LHCN-M2 (cell line): ENCODE measurements around the gene HMGXB4. TPM values are rescaled to one million over a fixed set of nuclear protein-coding genes. Genes with fewer than 3 reads are reported as not detected.

Experiments
- DNase-seq: peaks from one replicate; pipeline ENCODE4 v3.0.0-alpha.2; 2012; ENCODE audit warnings: low read depth
- total RNA-seq: library from RNA; depleted of rRNA; stranded (reverse); fragments of >200 nt; gene quantifications from 2 replicates; pipeline ENCODE4 v1.2.3, GENCODE V29; 2014

HMGXB4 gene
- total RNA-seq, 1 experiment from 2014 or later, result 17.8 TPM

DNA sequence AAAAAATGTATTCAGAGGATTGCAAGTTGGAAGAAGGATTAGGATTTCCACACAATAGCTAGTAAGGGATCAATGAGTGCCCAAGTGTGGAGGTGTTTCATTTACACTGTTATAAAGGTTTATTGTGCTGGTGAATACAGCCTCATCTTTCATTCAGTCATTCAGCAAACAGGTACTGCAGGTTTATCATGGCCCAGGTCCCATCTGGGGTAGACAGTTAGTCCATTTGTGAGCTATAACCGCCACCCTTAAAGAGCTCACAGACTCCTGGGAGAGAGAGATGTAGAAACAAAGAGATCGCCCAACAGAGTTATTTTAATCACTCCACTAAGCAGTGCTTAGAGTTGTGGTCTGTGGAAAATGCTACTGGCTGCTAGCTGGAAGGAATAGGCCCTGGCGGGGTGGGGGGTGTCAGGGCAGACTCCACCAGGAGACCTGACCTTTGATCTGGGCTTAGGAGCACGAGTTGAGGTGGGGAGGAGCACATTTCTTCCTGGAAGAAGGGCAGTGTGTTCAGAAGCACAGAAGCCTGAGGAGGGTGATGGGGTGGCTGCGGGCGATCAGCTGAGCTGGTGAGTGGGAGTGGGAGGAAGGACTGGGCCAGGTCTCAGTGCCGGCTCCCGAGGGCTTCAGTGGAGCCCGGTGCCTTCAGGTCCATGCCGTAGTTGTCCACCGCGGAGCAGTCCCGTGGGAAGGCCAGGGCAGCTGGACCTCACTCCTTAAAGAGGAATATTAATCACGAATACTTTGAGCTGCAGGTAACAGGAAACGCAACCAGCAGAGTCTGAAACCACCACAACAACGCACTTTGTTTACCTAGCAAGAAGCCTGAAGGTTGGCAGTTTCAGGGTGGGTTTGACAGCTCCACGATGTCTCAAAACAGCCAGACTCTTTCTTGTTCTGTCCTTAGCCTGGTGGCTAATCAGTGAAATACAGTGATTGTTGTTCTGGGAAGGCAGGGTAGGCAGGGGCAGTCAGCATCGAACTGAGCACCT, 53.6 kb downstream of the HMGXB4 start:
- no peak for DNase-seq

DNA sequence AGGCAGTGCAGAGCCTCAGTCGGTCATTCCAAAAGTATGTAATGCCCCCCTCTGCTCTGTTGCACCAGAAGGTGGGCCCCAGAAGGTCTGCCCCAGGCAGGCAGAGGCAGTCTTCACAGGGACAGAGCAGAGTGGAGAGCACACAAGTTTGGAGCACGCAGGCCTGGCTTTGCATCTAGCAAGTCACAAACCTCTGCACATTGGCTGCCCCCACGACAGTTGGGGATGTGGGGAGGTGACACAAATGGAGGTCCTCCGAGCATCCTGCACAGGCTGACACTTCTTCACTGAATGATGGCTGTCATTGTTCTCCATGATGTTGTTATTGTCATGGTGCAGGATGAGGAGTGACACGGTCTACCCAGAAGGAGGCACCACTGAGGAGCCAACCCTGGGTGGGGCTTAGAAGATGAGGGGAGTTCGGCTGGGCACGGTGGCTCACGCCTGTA, 54.3 kb downstream of the HMGXB4 start:
- no peak for DNase-seq

DNA sequence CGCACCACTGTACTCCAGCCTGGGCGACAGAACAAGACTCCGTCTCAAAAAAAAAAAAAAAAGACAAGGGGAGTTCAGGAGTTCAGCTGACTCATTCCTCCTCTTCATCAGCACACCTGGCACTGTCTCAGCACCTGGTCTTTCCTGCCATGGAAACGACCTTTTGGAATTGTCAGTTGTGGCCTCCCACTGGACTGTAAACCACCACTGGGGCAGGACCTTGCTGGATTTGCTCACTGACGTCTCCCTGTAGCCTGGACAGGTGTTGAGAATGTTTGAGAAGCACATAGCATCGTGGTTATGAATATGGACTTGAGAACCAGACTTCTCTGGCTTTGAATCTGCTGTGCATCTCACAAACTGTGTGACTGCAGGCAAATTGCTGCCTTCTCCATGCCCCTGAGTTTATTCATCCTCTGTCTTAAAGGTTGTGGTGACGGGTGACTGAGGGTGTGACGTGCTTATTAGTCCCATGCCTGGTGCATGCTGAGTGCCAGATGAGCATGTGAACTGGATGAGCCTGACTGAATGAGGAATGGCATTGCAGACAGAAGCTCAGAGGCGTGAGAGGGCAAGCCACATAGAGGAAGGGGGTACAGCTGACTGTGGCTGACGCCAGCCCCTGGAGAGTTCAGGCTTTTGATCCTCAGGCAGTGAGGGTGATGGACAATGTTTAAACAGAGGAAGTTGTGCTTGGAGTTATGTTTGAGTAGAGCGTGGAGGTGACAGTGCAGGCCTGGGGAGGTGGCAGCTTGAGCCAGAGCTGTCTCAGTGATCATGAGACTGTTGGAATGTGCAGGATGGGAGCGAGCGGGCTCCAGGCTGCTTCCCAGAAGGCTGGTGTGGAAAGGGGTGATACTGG, 55.1 kb downstream of the HMGXB4 start:
- DNase-seq, result peak; percentile 69

DNA sequence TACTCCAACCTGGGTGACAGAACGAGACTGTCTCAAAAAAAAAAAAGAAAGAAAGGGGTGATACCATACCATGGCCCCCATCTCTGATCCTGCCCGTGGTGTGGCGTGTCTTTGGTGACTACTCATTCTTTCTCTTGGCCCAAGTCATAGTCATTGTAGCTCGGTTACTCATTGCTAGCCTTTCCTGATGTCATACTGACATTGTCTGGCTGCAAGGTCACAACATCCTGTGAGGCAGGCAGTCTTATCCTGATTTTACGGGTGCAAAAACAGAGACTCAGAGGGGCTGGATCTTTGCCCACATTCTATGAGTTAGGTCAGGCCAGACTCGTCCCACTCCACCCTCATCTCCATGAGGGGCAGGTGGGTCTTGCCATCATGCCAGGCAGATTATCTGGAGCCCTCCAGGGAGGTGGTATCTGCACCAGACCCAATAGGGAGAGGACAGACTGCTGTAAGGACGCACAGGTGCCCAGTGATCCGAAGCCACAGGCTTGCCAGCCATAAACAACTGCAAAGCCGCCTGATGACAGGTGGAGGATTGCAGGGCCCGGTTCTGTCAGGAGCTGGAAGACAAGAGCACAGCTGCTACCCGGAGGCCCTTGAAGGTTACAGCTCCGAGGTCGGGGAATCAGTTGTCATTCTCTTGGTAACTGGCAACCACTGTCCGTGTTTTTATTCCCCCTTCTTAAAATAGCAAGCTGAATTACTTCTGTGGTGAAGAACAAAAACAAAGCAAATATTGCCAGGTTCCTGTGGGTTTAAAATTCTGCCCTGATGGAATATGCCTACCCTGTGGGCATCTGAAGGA, 56.2 kb downstream of the HMGXB4 start:
- DNase-seq, result peak; percentile 98

DNA sequence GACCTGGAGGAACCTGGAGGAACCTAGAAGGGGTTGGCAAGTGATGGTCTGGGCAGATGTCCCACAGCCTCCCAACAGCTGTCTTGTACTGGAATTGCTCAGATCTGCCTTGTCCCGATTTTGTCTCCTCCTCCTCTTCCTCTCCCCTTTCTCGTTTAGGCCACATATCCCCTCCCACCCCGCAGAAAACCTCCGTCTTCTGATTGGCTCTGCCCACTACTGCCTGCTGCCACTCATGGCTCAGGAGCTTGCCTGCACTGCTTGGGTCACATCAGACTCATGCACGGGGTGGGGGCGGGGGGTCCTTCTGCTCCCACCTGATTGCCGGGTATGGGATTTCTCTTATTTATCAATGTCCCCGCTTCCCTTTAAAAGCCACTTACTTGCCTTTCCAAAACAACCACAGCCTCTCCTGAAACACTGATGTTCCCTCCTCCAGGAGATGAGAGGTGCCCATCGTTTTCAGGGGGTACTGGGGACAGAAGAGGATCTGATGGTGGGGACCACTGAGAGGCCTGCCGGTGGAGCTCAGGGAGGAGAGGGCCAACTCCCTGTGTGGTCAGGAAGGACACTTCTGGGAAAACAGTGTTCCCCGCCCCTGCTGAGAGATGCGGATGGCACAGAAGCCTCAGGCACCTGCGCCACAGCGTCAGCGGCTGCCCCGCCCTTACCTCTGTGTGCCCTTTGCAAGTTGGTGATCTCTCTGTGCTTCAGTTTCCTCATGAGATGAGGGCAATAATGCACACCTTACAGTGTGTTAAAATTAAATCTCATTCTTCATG, 57.1 kb downstream of the HMGXB4 start:
- DNase-seq, result no peak

DNA sequence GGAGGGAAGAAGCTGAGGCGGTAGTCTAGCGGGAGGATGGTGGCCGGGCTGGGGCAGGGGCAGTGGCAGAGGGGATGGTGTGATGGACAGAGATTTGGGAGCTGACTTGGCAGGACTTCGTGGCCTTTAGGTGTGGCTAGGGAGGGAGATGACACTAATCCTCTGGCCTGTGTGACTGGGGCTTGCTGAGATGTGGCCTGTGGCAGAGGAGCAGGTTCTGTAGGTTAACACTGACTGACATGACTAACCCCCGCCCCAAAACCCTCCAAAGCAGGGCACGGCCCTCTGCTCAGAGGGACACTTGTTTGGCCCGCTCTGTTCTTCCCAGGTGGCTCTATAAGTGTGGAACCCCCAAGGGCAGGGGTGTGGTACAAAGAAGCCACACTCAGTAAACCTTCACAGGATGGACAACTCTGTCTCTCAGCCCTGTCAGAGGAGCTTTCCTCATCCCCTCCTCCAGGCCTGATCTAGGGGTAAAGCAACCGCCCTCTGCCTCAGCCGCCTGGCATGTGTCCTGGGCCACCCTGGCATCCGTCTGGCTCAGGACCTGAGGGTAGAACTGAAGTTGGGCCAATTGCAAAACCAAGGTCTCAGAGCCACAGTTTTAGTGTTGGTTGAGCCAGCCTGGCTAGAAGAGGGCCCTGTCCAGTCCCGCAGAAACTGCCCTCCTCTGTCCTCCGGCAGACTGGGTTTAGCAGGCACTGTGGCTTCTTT, 58.0 kb downstream of the HMGXB4 start:
- no peak for DNase-seq

DNA sequence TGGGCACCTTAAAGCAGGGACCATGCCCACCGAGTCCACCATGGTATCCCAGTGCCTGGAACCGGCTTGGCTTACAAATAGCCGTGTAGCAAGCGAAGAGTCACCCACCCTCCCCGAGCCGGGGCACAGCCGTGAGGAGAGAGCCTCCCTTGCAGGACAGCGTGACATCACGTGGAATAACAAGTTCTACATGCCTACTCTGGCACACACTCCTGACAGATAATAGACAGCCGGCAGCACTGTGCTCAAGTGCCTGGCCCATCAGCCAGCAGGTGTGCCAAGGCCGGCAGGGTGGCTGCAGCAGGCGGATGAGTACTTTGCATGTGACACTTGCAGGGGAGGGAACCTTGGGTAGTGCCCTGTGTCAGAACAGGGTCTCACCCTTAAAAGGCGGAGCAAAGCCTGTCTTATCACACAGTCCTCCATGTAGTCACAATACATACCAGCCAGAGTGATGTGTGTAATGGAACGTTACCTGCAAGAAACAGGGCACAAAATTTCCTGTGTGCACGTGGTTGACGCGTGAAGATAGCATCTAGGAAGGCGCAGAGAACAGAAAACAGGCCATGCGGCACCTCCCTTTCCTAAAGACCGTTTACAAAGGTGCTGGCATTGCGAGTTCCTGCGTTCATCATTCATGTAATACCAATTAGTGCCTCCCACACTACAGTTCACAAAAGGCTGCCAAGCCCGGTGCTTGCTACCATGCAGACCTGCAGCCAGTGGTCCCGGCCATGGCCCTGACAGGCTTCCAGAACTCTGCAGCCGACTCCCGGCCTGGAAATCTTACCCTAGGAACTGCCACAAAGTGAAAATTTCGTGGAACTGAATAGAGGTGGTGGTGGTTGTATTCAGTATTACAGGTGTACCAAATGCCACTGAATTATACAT, 58.8 kb downstream of the HMGXB4 start:
- no peak for DNase-seq

DNA sequence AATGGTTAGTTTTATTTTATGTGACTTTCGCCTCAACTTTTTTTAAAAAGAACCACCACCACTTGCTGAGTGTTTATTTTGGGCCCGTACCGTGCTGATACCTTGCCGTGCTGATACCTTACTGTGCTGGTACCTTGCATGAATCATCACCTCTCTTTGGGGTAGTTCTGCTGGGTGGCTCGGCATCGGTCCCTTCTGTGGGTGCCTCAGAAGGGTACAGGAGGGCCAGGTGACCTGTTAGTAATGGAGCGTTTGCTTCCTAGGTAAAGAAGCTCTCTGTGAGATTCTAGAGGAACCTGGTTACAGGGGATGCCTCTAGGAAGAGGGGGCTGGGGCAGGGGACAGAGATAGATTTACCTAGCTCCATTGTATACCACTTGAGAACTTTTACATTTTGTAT, 59.5 kb downstream of the HMGXB4 start:
- no peak for DNase-seq

DNA sequence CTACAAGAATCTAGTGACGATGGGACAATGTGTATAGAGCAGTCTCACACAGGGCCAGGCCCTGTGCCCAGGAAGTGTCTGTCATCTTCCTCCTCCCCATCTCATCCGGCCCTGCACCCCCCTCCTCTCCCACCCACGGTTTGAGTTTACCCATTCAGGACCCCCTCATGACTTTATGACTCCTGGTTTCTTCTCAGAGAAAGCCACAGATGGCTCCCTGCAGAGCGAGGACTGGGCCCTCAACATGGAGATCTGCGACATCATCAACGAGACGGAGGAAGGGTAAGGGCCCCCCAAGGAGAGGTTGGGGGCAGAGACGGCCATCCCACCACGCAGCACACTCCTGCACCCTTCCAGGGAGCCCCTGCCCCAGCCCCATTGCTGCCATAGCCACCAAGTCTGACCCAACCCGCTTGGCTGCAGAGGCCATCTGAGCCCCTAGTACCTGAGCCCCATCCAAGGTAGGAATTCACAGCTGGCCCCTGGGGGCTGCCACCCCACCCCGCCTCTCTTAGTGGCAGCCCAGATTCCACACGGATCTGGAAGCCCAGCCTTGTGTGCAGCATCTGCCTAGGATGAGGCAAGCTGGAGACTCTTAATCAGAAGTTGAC, 60.5 kb downstream of the HMGXB4 start:
- DNase-seq, result no peak

DNA sequence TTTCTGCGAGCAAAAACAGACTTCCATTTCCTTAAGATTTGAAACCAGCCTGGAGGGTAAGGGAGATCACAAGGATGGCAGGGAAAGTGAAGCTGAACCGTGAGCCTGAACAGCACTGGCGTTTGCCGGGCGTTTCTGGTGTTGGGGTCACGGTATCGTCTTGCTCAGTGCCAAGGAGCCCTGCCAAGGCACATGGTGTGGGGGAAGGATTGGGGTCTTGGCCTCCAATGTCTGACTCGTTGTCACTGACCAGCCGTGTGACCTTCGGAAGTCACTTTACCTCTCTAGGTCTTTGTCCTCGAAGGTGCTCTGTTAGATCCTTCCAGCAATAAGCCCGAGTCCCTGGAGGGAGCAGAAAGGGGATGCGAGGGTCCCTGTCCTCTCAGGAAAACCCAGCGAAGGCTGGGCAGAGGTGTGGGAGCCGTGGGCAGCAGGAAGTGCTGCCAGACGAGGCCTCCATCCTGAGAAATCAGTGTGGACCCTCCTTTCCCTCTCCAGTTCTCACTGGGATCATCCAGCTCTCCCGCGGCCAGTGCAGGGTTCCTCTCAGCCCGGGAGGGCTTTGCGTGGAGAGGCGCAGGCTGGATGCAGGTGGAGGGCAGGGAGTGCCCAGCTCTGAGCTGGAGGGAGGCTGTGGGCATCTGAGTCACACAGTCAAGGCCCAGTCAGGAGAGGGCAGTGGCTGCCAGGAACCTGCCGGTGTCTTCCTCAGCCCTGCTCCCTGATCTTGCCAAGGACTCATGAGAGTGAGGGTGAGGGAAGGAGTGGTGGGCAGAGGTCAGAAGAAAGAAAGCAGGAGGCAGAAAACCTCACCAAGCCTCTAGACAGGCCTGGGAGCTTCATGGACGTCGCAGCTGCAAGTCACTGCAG, 61.3 kb downstream of the HMGXB4 start:
- DNase-seq, result no peak

DNA sequence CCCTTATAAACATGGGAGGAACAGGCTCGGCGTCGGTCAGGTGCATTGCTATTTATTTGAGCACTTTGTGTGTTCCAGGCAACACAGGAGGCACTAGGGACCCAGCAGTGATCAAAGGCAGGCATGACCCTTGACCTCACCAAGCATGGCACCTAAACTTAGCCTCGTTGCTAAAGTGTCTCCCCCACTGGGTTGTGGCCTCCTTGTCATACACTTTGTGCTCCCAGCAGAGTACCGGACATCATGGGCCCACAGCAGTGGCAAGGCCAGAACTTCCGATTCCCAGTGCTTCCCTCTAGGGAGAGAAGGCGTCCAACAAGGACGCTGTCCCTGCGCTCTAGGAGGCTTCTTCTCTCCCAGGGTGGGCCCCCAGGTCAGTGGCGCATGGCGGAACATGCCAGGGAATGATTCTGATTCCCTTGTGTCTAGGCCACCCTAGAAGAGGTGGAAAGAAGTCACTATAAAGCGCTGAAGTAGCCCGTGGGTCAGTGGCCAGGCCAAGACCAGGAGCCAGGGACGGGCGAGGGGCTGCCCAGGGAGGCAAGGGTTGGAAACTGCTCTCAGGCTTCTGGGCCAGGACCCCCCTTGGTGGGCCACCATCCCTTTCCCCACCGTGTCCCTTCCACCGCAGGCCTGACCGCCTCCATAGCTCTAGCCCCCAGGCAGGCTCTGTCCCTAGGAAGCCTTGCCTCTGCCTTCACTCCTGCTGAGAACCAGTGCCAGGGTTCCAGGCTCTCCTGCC, 62.1 kb downstream of the HMGXB4 start:
- DNase-seq, result no peak

DNA sequence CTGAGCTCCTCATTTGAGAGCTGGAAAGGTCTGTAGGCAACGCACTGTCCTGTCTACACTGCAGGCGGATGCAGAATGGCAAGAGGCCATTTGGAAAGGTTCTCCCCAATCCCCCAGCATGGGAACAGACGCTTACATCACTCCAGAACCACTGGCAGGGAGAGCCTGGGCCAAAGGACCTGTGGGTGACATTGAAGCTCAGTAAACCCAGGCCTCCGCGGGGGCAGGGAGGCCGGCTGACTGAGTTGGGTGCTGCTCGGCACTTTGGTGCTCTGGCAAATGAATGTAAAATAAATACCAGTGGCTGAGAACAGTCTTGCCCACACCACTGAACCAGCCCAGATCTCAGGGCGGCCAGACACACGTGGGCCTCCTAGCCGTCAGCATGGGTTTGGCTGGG, 64.8 kb downstream of the HMGXB4 start:
- no peak for DNase-seq

DNA sequence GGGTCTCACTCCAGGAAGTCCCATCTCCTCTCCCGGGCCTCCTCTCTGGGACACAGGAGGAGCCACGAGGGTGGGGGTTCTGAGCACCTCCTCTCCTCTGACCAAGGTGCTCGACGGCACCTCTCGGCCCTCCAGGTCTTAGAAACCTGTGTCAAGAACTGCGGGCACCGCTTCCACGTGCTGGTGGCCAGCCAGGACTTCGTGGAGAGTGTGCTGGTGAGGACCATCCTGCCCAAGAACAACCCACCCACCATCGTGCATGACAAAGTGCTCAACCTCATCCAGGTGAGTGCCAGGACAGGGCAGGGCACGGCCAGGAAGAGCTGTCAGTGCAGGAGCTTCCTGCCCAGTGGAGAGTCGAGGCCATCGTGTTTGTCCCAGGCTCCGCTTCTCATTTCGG, 65.6 kb downstream of the HMGXB4 start:
- no peak for DNase-seq

DNA sequence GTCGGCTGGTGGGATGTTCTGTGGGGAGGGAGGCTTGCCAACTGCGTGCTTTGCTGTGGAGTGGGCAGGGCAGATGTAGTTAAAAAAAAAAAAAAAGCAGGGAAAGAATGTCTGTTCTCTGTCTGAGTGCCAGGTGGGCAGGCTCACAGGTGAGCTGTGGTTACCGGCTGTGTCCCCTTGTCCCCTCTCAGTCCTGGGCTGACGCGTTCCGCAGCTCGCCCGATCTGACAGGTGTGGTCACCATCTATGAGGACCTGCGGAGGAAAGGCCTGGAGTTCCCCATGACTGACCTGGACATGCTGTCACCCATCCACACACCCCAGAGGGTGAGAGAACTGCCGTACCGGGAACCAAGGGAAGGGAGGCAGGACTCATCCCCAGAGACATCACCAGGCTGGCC, 66.0 kb downstream of the HMGXB4 start:
- no peak for DNase-seq

DNA sequence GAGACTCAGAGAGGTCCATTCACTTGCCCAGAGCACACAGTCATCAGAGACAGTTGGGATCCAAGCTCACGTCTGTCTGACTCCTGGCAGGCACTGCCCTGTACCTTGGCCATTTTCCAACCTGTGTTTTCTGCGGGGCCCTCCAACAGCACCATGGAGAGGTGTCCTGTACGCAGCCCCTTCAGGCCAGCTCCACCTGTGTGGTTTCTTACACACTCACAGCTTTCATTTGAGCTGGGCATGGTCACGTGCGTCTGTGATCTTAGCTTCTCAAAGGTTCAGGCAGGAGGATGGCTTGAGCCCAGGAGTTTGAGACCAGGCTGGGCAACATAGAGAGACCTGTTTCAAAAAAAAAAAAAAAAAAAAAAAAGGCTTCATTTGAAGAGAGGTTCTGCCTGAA, 66.8 kb downstream of the HMGXB4 start:
- no peak for DNase-seq

DNA sequence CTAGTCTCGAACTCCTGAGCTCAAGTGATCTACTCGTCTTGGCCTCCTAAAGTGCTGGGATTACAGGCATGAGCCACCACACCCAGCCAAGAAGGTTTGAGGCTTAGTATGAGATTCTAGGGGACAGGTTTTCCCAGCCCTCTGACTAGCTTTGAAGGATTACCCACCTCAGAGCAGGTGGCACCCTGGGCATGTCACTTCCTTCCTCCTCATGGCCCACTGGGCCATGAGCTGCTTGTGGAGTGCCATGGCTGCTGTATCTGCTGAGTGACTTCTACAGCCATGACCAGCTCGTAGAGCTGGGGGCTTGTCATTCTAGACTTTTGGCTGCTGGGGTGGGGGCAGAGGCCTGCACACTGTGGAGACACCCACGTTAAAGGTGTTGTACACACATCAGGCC, 67.5 kb downstream of the HMGXB4 start:
- no peak for DNase-seq

DNA sequence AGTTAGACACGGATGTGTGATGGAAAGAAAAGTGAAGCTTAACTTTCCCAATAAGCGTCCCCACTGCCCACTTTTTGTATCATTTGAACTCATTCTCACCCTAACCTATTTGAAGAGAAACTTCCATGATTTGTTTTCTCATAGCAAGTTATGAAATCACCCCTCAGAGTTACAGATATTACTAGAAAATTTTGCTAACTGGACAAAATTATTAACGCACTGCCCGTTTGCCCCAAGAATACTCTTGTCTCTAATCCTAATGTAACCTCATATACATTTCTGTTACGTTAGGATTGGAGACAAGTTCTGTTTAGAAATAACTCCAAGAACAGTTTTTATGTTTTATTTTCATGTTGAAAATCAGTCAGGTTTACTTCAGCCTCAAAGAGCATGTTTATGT, 67.9 kb downstream of the HMGXB4 start:
- no peak for DNase-seq
